DND-41 (cell line): ENCODE measurements around the gene DOCK6.

ENCODE experiments used
- EZH2 ChIP-seq: IDR thresholded peaks from 3 replicates; pipeline ENCODE4 v1.6.1; 2012; ENCODE audit warnings: borderline replicate concordance, low read depth, mild to moderate bottlenecking, moderate library complexity, low read length, inconsistent platforms; ENCODE audit not compliant: severe bottlenecking
- TF ChIP-seq, protein P1 (sequence below): IDR thresholded peaks from 2 replicates; pipeline ENCODE4 v1.5.1; 2012; ENCODE audit warnings: borderline replicate concordance, low read length, moderate library complexity, mild to moderate bottlenecking; ENCODE audit not compliant: poor library complexity, severe bottlenecking; ENCODE audit errors: extremely low read depth

DNA sequence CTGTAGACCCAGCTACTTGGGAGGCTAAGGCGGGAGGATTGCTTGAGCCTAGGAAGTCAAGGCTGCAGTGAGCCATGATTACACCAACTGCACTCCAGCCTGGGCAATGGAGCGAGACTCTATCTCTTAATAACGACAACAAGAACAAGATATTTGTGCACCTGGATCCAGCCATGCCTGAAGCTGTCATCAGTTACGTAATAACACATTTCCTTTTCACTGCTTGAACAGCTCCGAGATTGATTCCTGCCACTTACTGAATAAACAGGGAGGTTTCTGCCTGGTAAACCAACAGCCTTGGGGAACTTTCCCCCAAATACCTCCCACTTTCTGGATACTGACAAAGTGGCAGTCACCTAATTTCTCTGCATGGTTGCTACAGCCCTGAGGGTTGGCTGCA, 70.4 kb downstream of the DOCK6 start:
- TF ChIP-seq, protein P1, sequence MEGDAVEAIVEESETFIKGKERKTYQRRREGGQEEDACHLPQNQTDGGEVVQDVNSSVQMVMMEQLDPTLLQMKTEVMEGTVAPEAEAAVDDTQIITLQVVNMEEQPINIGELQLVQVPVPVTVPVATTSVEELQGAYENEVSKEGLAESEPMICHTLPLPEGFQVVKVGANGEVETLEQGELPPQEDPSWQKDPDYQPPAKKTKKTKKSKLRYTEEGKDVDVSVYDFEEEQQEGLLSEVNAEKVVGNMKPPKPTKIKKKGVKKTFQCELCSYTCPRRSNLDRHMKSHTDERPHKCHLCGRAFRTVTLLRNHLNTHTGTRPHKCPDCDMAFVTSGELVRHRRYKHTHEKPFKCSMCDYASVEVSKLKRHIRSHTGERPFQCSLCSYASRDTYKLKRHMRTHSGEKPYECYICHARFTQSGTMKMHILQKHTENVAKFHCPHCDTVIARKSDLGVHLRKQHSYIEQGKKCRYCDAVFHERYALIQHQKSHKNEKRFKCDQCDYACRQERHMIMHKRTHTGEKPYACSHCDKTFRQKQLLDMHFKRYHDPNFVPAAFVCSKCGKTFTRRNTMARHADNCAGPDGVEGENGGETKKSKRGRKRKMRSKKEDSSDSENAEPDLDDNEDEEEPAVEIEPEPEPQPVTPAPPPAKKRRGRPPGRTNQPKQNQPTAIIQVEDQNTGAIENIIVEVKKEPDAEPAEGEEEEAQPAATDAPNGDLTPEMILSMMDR = no peak
- no peak for TF ChIP-seq EZH2
